ENCODE data around the gene KIAA1755.

- TF ChIP-seq CTCF (IDR thresholded peaks at IDR 0.05), result no peak
- no peak for TF ChIP-seq POLR2A (IDR thresholded peaks at IDR 0.05)
Measured at GRCh38 chr20:38171675-38172043, 88.9 kb downstream of the KIAA1755 start.

Measured in heart left ventricle (tissue), 13 donors.